NCI-H2227 (cell line): ENCODE measurements around the gene LAMB4.

ENCODE experiments used
- DNase-seq: peaks from one replicate; lab custom pipeline; 2025; ENCODE audit not compliant: unreplicated experiment; lab: John Stamatoyannopoulos, UW

LAMB4 gene

GRCh38 chr7:108079648-108080591 is 50.2 kb downstream of the LAMB4 start:
- DNase-seq, result no peak

- DNase-seq, result no peak
These were observed 50.9 kb downstream of the LAMB4 start for GRCh38 chr7:108079276-108079647.

- DNase-seq, result no peak
These were observed 51.5 kb downstream of the LAMB4 start for GRCh38 chr7:108078691-108079090.

- DNase-seq, result no peak
These were observed 51.9 kb downstream of the LAMB4 start for GRCh38 chr7:108078211-108078673.

GRCh38 chr7:108077709-108078108 is 52.5 kb downstream of the LAMB4 start:
- no peak for DNase-seq

GRCh38 chr7:108076156-108076555 is 54.0 kb downstream of the LAMB4 start:
- DNase-seq, result no peak

GRCh38 chr7:108073305-108074070 is 56.7 kb downstream of the LAMB4 start:
- no peak for DNase-seq

GRCh38 chr7:108072739-108073138 is 57.4 kb downstream of the LAMB4 start:
- DNase-seq, result no peak

- no peak for DNase-seq
These were observed 58.0 kb downstream of the LAMB4 start for GRCh38 chr7:108072116-108072515.

GRCh38 chr7:108071551-108071950 is 58.6 kb downstream of the LAMB4 start:
- DNase-seq, result peak; percentile 73

- DNase-seq, result no peak
These were observed 60.5 kb downstream of the LAMB4 start for GRCh38 chr7:108069646-108070045.

GRCh38 chr7:108067844-108068243 is 62.3 kb downstream of the LAMB4 start:
- DNase-seq, result peak; percentile 49

GRCh38 chr7:108066486-108066885 is 63.7 kb downstream of the LAMB4 start:
- DNase-seq, result no peak

- DNase-seq, result no peak
These were observed 66.6 kb downstream of the LAMB4 start for GRCh38 chr7:108063520-108063933.

- DNase-seq, result no peak
These were observed 67.7 kb downstream of the LAMB4 start for GRCh38 chr7:108062250-108063014.

GRCh38 chr7:108059526-108059925 is 70.6 kb downstream of the LAMB4 start:
- DNase-seq, result no peak

- no peak for DNase-seq
These were observed 72.1 kb downstream of the LAMB4 start for GRCh38 chr7:108057951-108058481.

GRCh38 chr7:108055611-108056021 is 74.5 kb downstream of the LAMB4 start:
- no peak for DNase-seq

- no peak for DNase-seq
These were observed 75.6 kb downstream of the LAMB4 start for GRCh38 chr7:108054537-108054936.

GRCh38 chr7:108053250-108053649 is 76.9 kb downstream of the LAMB4 start:
- no peak for DNase-seq

- no peak for DNase-seq
These were observed 78.7 kb downstream of the LAMB4 start for GRCh38 chr7:108051454-108051853.
